ENCODE measurements around the gene SCGN.

SCGN gene

DNA sequence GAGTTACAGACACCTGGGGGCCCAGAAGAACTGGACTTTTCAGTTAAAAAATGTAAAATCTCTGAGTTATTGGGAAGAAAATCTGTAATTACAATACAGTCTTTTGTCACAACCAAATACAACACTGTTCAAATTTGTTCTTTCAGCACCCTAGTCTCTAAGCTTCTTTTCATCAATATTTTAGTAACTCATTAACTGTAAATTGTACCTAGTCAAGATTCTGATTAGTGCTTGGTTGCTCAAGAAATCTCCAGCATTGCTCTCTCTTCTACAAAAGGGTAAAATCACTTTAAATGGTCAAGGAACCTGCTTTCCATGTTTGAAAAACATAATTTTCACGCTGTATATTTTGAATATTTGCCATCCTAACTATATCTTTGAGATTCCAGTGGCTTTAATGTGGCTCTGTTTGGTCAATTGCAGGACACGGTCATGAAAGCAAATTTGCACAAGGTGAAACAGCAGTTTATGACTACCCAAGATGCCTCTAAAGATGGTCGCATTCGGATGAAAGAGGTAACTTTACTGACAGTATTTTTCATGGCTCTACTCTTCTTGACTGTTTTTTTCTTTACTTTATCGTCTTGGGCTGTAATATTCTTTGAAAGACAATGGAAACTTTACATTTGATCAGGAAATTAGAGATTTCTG, 9.2 kb downstream of the SCGN start:
- Histone ChIP-seq H3K36me3 (ENCODE audit: control insufficient read depth, insufficient read depth, low read length) (no peaks in the 10 kb centered on the region), H3K27me3 (replicated peaks; ENCODE audit: control insufficient read depth, insufficient read depth, low read length) (peaks cover 2% of the 10 kb centered on the region; the same call in 1 of the 2 replicates), H3K4me3 (replicated peaks; ENCODE audit: low read depth, low read length) (no peak overlapping the region)
- TF ChIP-seq, protein P1, sequence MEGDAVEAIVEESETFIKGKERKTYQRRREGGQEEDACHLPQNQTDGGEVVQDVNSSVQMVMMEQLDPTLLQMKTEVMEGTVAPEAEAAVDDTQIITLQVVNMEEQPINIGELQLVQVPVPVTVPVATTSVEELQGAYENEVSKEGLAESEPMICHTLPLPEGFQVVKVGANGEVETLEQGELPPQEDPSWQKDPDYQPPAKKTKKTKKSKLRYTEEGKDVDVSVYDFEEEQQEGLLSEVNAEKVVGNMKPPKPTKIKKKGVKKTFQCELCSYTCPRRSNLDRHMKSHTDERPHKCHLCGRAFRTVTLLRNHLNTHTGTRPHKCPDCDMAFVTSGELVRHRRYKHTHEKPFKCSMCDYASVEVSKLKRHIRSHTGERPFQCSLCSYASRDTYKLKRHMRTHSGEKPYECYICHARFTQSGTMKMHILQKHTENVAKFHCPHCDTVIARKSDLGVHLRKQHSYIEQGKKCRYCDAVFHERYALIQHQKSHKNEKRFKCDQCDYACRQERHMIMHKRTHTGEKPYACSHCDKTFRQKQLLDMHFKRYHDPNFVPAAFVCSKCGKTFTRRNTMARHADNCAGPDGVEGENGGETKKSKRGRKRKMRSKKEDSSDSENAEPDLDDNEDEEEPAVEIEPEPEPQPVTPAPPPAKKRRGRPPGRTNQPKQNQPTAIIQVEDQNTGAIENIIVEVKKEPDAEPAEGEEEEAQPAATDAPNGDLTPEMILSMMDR (IDR thresholded peaks at IDR 0.05; ENCODE audit: insufficient read depth, low read length, poor library complexity, severe bottlenecking): no peak
- no peak for DNase-seq (ENCODE audit: extremely low read depth, insufficient read length)

DNA sequence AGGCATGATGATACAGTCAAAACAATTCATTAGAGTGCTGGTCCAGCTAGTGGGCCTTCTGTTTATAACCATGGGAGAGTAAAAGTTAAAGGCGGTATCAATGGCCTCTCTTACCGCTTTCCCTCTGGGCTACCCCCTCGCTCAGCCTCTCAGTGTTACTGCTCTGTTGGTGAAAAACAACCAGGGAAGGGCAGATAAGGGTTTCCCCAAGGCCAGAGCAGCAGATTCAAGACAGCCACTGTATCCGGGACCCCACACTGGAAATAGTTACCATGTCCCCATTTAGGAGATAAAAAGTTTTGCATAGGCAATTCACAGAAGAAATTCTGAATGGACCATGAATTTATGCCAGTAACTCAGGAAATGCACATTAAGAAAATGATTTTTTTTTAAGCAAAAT, 13.4 kb downstream of the SCGN start:
- H3K36me3 ChIP-seq (ENCODE audit: control insufficient read depth, insufficient read depth, low read length): no peaks in the 10 kb centered on the region
- TF ChIP-seq, protein P1 (IDR thresholded peaks at IDR 0.05; ENCODE audit: insufficient read depth, low read length, poor library complexity, severe bottlenecking): no peak
- no peak overlapping the region for H3K4me3 ChIP-seq (replicated peaks; ENCODE audit: low read depth, low read length)
- DNase-seq (ENCODE audit: extremely low read depth, insufficient read length): no peak
- peaks cover under 1% of the 10 kb centered on the region for H3K27me3 ChIP-seq (replicated peaks; ENCODE audit: control insufficient read depth, insufficient read depth, low read length)

DNA sequence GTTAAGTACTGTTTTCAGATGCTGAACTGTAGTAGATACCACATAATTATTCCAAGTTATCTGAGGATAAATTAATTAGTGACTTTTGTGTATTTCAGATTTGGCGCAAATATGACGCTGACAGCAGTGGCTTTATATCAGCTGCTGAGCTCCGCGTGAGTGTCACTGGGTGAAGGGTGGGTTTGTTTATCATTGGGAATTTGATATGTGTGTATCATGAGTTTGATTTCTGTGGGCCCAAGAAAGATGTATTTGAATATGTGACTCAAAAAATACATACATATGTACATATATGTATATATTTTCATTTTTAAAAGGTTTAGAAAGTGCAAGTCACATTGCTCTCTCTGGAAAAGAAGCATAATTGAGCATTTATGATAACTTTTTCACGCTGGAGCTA, 17.4 kb downstream of the SCGN start:
- DNase-seq (ENCODE audit: extremely low read depth, insufficient read length): no peak
- no peaks in the 10 kb centered on the region; the same call in none of the 2 replicates for H3K27me3 ChIP-seq (replicated peaks; ENCODE audit: control insufficient read depth, insufficient read depth, low read length)

DNA sequence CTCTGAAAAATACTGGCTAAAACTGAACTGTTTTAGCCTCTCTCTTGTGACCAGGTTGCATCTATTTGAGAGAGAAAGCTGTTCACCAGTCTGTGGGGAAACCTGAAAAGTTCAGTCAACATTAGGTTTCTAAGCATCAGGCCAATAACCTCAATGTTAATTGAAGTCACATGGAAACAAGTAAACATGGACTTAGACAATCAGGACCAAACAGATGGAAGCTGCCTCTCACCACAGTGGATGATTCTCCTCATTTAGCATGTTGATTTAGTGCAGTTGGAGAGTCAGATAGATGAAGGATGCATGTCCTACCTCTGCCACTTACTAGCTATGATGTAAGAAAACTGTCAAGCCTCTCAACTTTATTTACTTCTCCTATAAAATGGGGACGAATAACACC, 18.2 kb downstream of the SCGN start:
- Histone ChIP-seq H3K27me3 (replicated peaks; ENCODE audit: control insufficient read depth, insufficient read depth, low read length) (no peaks in the 10 kb centered on the region; the same call in none of the 2 replicates), H3K4me3 (replicated peaks; ENCODE audit: low read depth, low read length) (no peak overlapping the region), H3K36me3 (ENCODE audit: control insufficient read depth, insufficient read depth, low read length) (no peaks in the 10 kb centered on the region)
- TF ChIP-seq, protein P1 (IDR thresholded peaks at IDR 0.05; ENCODE audit: insufficient read depth, low read length, poor library complexity, severe bottlenecking): no peak
- DNase-seq (ENCODE audit: extremely low read depth, insufficient read length): no peak

More for the DNA sequence above, 17.4 kb downstream of the SCGN start:
- TF ChIP-seq, protein P1 (IDR thresholded peaks at IDR 0.05; ENCODE audit: insufficient read depth, low read length, poor library complexity, severe bottlenecking): no peak
- Histone ChIP-seq H3K4me3 (replicated peaks; ENCODE audit: low read depth, low read length) (no peak overlapping the region), H3K36me3 (ENCODE audit: control insufficient read depth, insufficient read depth, low read length) (no peaks in the 10 kb centered on the region)

DNA sequence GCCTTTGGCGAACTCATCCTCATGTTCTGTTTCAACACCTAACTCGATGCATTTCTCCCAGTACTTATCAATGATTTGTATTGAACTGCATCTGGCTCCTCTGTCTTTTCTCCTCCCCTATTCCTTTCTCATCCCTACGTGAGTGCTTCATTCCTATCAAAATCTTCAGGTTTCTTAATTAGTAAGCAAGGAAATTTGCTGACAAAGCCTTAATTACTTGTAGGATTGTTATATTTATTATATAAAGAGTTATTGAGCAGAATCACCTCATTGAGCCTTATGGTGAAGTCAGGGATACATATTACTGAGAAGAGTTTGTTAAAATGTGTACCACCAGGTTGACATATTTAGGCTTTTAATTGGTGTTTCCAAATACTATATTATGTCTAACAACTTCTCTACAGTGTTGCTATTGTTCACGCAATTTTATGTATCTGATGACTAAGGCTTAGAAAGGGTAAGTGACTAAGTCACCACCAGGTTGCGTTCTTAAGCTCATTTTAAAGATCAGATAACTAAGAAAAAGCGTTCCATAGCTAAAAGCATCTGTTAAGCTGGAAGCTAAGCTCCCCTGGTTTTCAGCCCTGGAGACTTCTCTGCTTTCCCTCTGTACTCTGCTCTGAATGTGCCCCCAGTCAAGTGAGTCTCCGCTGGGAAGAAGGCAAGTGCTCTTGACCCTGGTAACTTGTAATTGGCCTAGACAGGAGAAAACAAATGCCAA, 18.9 kb downstream of the SCGN start:
- TF ChIP-seq, protein P1 (IDR thresholded peaks at IDR 0.05; ENCODE audit: insufficient read depth, low read length, poor library complexity, severe bottlenecking): no peak
- DNase-seq (ENCODE audit: extremely low read depth, insufficient read length): no peak
- Histone ChIP-seq H3K27me3 (replicated peaks; ENCODE audit: control insufficient read depth, insufficient read depth, low read length) (no peaks in the 10 kb centered on the region; the same call in none of the 2 replicates), H3K36me3 (ENCODE audit: control insufficient read depth, insufficient read depth, low read length) (no peaks in the 10 kb centered on the region), H3K4me3 (replicated peaks; ENCODE audit: low read depth, low read length) (no peak overlapping the region)

All from GM06990 (cell line).